ENCODE data around the gene PVRIG.
"Not testable (repeated sequence)": the region's sequence is repeated elsewhere in the genome, so short reads cannot be mapped to it uniquely, and the experiment has no call there.

DNA sequence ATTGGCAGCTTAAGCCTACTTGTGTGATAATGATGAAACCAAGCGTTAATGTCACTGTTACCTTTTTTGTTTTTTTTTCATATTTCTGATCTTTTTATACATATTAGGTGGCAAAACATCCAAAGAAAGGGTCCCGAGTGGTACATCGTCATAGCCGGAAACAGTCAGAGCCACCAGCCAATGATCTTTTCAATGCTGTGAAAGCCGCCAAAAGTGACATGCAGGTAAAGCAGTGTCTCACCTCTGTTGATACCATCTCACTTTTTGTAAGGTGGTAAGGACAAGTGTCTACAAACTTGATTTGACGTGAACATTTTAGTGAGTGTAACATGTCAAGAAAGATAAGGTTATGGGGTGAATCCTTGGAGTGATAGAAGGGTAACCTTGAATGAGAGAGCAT lies 37.1 kb upstream of the PVRIG start:
- not testable (repeated sequence) for TF ChIP-seq BHLHE40 (IDR thresholded peaks at IDR 0.05; ENCODE audit: borderline replicate concordance); FOXA1 (IDR thresholded peaks at IDR 0.05); FOXK2 (IDR thresholded peaks at IDR 0.05); SUZ12 (IDR thresholded peaks at IDR 0.05); HDGF (IDR thresholded peaks at IDR 0.05; ENCODE audit: borderline replicate concordance); ARNT (IDR thresholded peaks at IDR 0.05); ZNF384 (IDR thresholded peaks at IDR 0.05); ELF4 (IDR thresholded peaks at IDR 0.05); SP1 (IDR thresholded peaks at IDR 0.05); NFRKB (IDR thresholded peaks at IDR 0.05); TARDBP (IDR thresholded peaks at IDR 0.05)
